GM19035 (cell line): ENCODE data around the gene LIPM.

ENCODE experiments used
- ATAC-seq: cut with Tn5 transposase; IDR thresholded peaks from one replicate; pipeline ENCODE4 v1.9.1; 2021; ENCODE audit not compliant: unreplicated experiment

The LIPM gene

GRCh38 chr10:88802523-88803285 is at the start of gene LIPM:
TSS of gene LIPM (plus strand) at chr10:88802730. CDS start at chr10:88802897, 167 bp downstream.
- no peak for ATAC-seq

- no peak for ATAC-seq
Measured at GRCh38 chr10:88754287-88754686, 48.2 kb upstream of the LIPM start.

GRCh38 chr10:88755753-88756152 is 46.8 kb upstream of the LIPM start:
- peak; percentile 62 for ATAC-seq

- no peak for ATAC-seq
Measured at GRCh38 chr10:88756660-88757059, 45.9 kb upstream of the LIPM start.

GRCh38 chr10:88759366-88760101 is 43.0 kb upstream of the LIPM start, which contains the start of gene LIPN:
TSS of gene LIPN (plus strand) at chr10:88760020. CDS start at chr10:88761406, 1,386 bp downstream.
- no peak for ATAC-seq

- ATAC-seq = no peak
Measured at GRCh38 chr10:88762906-88763305, 39.6 kb upstream of the LIPM start.

GRCh38 chr10:88763441-88763840 is 39.1 kb upstream of the LIPM start:
- ATAC-seq = no peak

- no peak for ATAC-seq
Measured at GRCh38 chr10:88764110-88764509, 38.4 kb upstream of the LIPM start.

- no peak for ATAC-seq
Measured at GRCh38 chr10:88765816-88766215, 36.7 kb upstream of the LIPM start.

- ATAC-seq = no peak
Measured at GRCh38 chr10:88769384-88769783, 33.1 kb upstream of the LIPM start.

GRCh38 chr10:88781206-88781605 is 21.3 kb upstream of the LIPM start:
- ATAC-seq = no peak

- no peak for ATAC-seq
Measured at GRCh38 chr10:88782222-88782621, 20.3 kb upstream of the LIPM start.

- no peak for ATAC-seq
Measured at GRCh38 chr10:88783724-88784123, 18.8 kb upstream of the LIPM start.

GRCh38 chr10:88786032-88786770 is 16.3 kb upstream of the LIPM start:
- ATAC-seq = no peak

- ATAC-seq = no peak
Measured at GRCh38 chr10:88787463-88787862, 15.1 kb upstream of the LIPM start.

GRCh38 chr10:88788924-88789323 is 13.6 kb upstream of the LIPM start:
- no peak for ATAC-seq

GRCh38 chr10:88791924-88792323 is 10.6 kb upstream of the LIPM start:
- ATAC-seq = no peak

- ATAC-seq = no peak
Measured at GRCh38 chr10:88792661-88793060, 9.9 kb upstream of the LIPM start.

- no peak for ATAC-seq
Measured at GRCh38 chr10:88793712-88794299, 8.7 kb upstream of the LIPM start.

GRCh38 chr10:88794731-88795130 is 7.8 kb upstream of the LIPM start:
- ATAC-seq = no peak
